Measurements from ENCODE around the gene LFNG.
"Not testable (repeated sequence)": the region's sequence is repeated elsewhere in the genome, so short reads cannot be mapped to it uniquely, and the experiment has no call there.

Gene LFNG

DNA sequence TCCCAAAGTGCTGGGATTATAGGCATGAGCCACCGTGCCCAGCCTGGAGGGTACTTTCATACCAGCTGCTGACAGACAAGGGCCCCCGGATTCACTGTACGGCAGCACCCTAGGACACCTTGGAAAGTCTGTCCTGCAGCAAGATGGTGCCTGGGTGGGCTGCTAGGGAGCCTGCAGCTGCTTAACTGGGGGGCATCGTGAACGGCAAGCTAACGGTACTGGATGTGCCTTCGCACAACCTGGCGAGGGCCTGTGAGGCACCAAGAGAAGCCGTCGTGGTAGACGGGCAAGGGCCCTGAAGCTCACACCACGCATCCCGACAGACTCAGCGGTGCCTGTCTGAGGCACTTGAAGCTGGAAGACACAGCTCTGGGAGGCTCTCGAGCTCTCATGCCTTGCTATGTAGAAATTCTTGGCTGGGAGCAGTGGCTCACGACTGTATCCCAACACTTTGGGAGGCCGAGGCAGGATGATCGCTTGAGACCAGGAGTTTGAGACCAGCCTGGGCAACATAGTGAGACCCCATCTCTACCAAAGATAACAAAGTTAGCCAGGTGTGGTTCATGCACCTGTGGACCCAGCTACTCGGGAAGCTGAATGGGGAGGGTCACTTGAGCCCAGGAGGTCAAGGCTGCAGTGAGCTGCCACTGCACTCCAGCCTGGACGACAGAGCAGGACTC, 26.3 kb downstream of the LFNG start:
- DNase-seq (ENCODE audit: low read depth), result no peak

DNA sequence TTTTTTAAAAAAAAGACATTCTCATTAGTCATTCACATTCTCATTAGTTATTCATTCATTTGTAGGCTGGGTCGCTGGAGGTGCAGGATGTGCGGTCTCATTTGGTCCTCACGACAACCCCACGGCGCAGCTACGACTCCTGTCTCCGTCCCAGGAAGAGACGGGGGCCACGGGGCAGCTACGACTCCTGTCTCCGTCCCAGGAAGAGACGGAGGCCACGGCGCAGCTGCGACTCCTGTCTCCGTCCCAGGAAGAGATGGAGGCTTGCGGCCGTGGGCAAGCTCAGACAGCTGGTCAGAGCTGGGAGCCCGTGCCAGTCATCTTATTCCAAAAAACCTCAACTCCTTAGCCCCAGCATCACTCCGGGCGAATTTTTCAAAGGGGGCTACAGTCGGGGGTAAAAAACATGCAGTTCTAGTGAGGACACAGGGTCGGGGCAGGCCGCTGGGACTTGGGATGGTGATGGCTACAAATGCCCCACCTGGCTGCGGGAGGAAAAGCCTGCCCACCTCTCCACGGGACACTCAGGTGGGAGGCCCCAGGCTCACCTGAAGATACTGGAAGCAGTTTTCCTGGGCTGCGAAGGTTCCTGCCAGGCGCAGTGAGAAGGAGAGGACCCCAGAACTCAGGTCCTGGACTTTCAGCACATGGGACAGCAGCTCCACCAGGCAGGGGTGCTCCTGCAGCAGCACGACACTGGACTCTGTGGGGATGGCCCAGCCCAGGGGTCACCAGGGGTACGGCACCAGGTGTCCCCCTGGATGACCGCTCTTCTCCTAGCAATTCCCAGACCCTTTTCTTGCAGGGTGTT, 27.4 kb downstream of the LFNG start:
- DNase-seq (ENCODE audit: low read depth), result no peak

- no peak for DNase-seq (ENCODE audit: low read depth)
These were observed 31.8 kb downstream of the LFNG start for GRCh38 chr7:2551418-2551817.

DNA sequence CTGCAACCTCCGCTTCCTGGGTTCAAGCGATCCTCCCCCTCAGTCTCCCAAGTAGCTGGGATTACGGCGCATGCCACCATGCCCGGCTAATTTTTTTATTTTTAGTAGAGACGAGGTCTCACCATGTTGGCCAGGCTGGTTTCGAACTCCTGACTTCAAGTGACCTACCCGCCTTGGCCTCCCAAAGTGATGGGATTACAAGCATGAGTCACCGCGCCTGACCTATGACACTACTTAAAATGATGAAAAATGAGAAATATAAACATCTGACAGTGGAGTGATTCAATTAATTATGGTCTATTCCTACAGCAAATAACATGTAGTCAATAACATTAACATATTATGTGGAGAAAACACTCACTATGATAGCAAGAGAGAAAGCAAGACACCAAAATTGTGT, 33.5 kb downstream of the LFNG start:
- DNase-seq (ENCODE audit: low read depth), result no peak

GRCh38 chr7:2553831-2554581, 34.4 kb downstream of the LFNG start:
- no peak for DNase-seq (ENCODE audit: low read depth)

DNA sequence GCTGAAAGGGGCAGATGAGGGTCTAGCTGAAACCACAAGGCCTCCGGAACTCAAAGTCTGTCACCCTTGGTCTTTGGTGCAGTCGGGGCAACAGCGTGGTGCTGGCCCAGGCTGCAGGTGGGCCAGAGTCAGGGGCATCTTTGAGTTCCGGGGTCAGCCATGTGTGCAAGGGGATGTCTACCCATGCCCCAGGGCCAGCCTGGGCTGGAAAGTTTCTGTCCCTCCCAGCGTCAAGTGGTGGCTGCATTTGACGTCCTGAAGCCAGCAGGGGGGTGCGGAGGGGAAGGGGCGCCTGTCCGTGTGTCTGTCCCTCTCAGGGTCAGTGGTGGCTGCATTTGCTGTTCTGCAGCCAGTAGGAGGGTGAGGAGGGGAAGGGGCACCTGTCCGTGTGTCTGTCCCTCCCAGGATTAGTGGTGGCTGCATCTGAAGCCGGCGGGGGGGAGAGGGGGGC, 35.1 kb downstream of the LFNG start:
- DNase-seq (ENCODE audit: low read depth), result no peak

GRCh38 chr7:2555121-2556052, 35.8 kb downstream of the LFNG start, which contains the start of gene BRAT1:
Gene BRAT1 (minus strand): TSS chr7:2555524. CDS start chr7:2554431, 1,093 bp downstream.
- DNase-seq (ENCODE audit: low read depth), result peak; percentile 96

DNA sequence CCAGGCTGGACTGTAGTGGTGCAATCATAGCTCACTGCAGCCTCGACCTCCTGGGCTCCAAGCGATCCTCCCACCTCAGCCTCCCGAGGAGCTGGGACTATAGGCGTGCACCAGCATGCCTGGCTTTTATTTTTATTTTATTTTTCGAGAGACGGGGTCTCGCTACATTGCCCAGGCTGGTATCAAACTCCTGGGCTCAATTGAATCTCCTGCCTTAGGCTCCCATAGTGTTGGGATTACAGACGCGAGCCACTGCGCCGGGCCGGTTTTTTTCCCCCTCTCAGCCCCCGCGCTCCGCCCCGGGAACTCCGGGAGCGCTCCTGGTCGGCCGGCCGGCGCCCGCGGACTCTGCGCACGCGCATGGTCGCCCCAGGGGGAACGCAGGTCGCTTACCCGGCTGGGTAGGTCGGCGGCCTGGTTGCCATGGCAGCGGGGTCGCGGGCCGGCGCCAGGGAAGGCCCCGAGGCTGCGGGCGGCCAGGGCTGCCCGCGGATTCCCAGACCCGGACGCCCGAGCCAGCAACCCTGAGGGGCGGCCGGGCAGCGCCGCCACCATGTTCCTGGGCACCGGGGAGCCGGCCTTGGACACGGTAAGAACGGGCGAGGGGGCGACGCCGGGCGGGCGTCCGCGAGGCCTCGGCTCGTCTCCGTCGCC, 39.2 kb downstream of the LFNG start, which contains the start of gene IQCE:
Gene IQCE (plus strand): TSS at position 351 of the 654 bp plus-strand sequence. CDS start 203 bp downstream, at position 554.
- peak; percentile 79 for DNase-seq (ENCODE audit: low read depth)

- DNase-seq (ENCODE audit: low read depth), result no peak
These were observed 39.8 kb downstream of the LFNG start for GRCh38 chr7:2559283-2559950.

GRCh38 chr7:2563955-2564354, 44.4 kb downstream of the LFNG start:
- not testable (repeated sequence) for DNase-seq (ENCODE audit: low read depth)

GRCh38 chr7:2564970-2565540, 45.5 kb downstream of the LFNG start:
- DNase-seq (ENCODE audit: low read depth), result no peak

DNA sequence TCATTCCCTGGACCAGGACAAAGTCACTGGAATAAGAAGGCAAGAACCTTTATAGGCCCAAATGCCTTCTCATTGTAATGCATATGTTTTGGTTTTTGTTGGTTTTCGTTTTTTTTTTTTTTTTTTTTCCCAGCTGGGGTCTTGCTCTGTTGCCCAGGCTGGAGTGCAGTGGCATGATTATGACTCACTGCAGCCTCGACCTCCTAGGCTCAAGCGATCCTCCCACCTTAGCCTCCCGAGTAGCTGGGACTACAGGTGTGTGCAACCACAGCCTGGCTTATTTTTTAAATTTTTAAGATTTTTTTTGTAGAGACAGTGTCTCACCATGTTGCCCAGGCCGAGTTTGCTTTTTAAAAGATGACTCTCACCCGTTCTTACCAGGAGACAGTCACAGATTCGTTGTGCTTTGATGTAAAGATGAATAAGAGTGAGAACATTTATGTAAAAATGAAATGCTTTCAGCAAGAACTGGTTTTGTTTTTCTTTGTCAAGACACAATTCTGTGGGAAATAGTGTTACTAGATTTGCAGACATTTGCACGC, 46.8 kb downstream of the LFNG start:
- DNase-seq (ENCODE audit: low read depth), result no peak

- DNase-seq (ENCODE audit: low read depth), result no peak
These were observed 47.5 kb downstream of the LFNG start for GRCh38 chr7:2566890-2567678.

- no peak for DNase-seq (ENCODE audit: low read depth)
These were observed 48.2 kb downstream of the LFNG start for GRCh38 chr7:2567679-2568278.

- no peak for DNase-seq (ENCODE audit: low read depth)
These were observed 49.1 kb downstream of the LFNG start for GRCh38 chr7:2568521-2569223.

GRCh38 chr7:2569421-2569820, 49.8 kb downstream of the LFNG start:
- no peak for DNase-seq (ENCODE audit: low read depth)

GRCh38 chr7:2570021-2570420, 50.4 kb downstream of the LFNG start:
- DNase-seq (ENCODE audit: low read depth), result no peak

DNA sequence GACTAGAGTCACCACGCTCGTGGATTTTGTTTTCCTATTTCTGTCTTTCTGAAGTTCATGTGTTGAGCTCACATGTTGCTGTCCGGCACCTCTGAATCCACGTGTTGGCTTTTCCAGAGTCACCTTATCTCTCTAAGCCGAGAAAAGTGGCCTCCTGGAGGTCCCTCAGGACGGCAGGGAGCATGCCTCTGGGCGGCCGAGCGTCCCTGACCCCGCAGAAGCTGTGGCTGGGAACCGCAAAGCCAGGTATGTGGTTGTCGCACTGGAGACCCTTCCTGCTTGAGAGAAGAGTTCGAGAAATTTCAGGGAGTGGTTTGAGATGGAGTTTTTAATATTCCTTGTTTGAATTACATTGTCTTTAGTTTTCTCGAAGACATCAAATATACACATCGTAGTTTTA, 51.8 kb downstream of the LFNG start:
- DNase-seq (ENCODE audit: low read depth), result no peak
